Activated CD4-positive, alpha-beta T cell treated with anti-CD3 and anti-CD28 coated beads, Interleukin-2, Interleukin-4, amounts not matched to agents 100 ng/mL and 50 ng/mL, durations not matched to agents 16 hours and 8 hours (primary cell): ENCODE measurements around the gene IRX2.

Experiments used
- DNase-seq: peaks from one replicate; pipeline ENCODE4 v3.0.0-alpha.2; 2020; ENCODE audit warnings: low spot score

IRX2 gene

DNA sequence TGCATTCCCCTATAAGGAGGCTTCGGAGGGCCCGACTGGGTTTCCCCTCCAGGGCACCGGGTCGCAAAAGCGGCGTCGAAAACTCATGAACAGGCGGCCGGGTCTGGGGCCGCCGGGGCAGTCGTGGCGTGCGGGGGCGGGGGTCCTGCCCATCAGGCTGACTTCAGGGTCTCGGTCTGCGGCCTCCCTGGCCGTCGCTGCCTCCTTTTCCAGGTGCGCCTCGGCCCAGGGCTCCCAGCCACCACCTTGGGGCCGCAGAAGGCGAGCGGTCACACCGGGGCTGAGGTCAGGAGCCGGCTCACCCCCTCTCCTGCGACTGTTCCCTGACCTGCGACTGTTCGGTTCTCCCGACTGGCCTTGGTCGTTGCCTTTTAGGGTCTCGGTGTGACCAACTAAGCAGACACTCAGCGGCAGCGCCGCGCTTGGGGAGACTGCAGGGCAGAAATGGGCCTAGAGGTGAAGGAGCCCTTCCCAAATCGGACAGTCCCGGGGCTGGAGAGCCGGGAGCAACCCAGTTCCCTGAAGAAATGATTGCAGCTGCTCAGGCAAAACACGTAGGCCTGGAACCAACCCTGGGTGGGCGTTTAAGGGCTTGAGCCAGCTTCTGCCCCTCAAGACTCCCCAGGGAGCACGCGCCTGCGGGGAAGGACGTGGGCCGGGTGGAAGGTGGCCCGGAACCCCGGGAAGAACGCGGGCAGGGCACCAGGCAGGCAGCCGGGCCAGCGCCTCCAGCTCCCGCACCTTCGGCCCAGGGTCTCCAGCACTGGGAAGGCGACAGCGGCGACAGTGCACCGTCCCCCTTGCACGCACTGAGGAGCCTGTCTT, 11.2 kb downstream of the IRX2 start:
- no peak for DNase-seq

GRCh38 chr5:2739360-2740050, 12.0 kb downstream of the IRX2 start:
- DNase-seq: no peak

DNA sequence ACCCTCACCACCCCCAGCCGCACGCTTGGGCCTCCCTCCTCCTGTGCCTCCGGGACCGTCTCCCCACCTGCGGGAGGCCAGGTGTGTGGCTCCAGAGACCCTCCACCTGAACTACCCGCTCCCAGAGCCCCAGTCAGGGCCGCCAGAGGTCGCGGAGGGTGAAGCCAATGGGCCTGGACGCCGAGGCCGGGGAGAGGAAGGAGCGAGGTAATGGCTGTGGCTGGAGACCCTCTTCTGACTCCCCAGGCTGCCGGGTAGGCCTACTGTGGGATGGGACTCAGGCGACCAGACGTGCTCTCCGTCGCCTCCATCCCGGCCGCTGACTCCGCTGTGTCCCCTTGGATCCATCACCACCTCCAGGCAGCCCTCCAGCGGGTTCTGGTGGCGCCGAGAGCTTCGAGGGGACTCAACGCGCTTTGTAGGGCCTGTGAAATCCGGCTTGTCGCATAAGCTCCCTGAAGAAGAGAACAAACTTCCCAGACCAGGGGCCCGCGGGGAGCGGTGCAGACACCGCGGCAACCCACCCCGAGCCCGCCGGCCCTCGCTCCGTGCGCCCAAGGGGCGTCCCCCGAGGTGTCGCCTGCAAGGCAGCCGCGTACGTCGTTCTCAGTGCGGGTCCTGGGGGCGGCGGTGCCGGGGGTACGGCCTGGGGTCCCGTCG, 12.6 kb downstream of the IRX2 start:
- no peak for DNase-seq

GRCh38 chr5:2738156-2738699, 13.2 kb downstream of the IRX2 start:
- no peak for DNase-seq

DNA sequence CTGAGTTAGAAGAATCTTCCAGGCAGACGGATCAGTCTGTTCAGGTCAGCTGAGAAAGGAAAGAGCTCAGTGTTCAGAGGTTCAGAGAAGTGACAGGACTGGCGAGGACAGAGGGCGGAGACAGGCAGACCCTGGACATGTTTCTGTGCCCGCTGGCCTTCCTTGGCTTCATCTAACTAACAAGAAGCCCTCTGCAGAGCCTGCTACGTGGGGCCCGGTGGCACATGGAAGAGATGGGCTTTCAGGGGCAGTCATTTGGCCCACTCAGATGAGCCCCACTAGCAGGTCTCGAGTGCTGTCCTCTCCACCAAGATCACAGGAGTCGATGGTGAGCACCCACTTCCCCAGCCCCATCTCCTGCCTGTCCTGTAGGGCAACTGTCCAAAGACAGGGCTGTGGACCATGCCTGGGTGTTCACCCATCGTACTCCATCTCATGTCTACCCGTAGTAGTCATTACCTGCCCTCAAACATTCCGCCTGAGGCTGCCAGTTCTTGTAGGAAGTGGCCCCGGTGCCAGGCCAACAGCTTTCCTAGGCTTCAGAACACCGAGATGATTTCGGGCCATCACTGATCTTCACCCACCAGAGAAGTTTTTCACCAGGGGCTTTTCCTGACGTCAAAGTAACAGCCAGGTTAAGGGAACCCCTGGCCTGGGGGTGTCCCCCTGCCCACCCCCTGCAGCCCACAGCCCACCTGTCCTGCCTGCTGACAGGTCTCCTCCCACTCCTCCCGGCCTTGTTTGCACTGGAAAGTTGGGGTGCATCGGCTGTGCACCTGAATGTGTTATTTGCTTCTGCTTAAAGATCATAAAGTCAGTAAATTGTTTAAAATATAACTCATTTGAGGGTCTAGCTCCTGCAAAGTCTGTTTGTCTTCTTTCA, 14.0 kb downstream of the IRX2 start:
- DNase-seq: no peak

DNA sequence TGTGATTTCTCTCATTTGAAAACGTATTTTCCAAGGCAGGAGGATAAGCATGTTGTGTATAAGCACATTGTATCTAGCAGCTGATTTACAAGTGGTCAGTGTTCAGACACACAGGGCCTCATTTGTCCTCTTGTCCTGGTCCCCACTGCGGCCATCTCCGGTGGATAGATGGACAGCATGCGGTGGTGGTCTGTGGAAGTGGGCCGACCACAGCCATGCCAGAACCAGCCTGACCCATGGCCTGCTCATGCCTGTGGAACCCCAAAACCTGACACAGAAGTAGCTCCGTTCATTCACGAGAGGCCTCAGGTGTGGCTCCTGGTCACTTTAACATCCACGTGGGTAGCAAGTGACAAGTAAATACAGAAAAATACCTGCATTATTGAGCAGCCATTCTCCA, 14.6 kb downstream of the IRX2 start:
- DNase-seq: no peak

- DNase-seq: no peak
Observed at GRCh38 chr5:2735996-2736395, 15.5 kb downstream of the IRX2 start.

- no peak for DNase-seq
Observed at GRCh38 chr5:2732850-2733249, 18.6 kb downstream of the IRX2 start.

DNA sequence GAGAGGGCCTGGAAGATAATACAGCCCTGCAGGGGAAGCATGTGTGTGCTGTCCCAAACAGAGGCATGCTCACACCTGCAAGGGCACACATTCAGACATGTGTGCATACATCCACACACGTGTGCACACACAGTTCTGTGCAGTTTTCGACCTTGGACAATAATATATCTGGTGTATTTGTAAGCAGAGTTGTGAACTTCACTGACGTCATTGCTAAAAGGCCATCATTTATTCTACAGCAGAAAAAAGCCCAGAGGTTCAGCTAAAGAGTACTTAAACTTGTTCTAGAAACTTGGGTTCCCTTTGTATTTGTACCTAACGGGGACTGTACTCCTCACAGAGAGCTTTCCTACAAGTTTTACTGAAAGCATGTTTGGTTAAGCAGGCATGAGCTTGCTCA, 19.5 kb downstream of the IRX2 start:
- no peak for DNase-seq

DNA sequence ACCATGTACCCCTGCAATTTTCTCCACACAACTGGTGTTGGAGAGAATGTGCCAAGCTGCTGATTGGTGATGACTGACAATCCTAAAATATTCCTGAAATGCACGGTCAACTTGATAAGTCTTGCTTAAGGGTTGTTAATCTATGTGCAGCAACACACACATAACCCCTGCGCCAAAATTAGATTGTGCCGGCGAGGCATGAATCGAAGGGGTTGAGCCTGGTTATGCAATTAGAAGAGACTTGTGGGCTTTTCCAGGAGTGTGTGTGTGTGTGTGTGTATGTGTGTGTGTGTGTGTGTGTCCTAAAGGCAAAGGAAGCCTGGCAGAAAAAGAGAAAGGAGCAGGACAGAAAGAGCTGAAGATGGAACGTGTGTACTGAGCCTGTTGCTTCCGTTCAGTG, 22.3 kb downstream of the IRX2 start:
- DNase-seq: no peak

DNA sequence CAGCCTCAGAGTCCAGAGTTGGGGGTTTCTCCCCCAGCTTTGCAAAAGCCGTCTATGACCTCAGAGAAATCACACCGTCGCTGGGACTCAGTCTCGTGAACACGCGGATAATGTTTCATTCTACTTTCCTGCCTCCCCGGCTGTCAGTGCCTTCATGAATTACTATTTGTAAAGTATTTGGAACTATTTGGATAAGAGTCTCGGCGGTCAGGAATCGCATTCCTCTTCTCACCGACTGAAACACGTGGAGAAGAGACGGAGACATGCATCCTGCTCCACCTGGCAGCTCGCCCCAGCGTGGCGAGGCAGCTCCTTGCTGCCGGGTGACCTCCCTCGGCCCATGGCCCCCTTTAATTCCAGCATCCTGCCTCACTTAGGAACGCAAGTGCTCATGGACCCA, 23.9 kb downstream of the IRX2 start:
- DNase-seq: no peak

GRCh38 chr5:2725980-2726765, 25.3 kb downstream of the IRX2 start:
- no peak for DNase-seq

GRCh38 chr5:2724831-2725230, 26.6 kb downstream of the IRX2 start:
- no peak for DNase-seq

DNA sequence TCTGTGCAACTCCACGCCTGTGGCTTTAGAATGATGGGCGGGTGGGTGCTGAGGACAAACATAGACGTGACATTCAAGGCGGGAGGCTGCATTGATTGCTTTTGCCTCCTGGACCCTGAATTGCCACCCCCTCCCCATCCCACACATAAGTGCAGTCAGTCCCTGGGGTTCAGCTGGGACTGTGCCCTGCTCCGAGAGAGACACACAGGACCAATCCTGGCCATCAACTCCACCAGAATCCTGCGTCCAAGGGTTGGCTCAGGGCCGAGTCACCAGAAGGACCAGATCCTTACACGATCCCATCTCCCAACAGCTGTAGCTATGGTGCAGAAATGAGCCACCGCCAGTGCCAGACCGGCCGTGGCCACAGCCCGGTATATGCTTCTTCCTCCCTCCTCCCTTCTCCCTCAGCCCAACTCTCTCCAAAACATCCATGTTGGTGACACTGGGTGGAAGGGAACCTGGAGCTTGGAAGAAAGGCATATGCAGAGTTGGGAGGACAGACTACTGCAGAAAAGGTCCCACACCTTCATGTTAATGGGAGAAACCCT, 27.4 kb downstream of the IRX2 start:
- no peak for DNase-seq

GRCh38 chr5:2722901-2723300, 28.6 kb downstream of the IRX2 start:
- no peak for DNase-seq

DNA sequence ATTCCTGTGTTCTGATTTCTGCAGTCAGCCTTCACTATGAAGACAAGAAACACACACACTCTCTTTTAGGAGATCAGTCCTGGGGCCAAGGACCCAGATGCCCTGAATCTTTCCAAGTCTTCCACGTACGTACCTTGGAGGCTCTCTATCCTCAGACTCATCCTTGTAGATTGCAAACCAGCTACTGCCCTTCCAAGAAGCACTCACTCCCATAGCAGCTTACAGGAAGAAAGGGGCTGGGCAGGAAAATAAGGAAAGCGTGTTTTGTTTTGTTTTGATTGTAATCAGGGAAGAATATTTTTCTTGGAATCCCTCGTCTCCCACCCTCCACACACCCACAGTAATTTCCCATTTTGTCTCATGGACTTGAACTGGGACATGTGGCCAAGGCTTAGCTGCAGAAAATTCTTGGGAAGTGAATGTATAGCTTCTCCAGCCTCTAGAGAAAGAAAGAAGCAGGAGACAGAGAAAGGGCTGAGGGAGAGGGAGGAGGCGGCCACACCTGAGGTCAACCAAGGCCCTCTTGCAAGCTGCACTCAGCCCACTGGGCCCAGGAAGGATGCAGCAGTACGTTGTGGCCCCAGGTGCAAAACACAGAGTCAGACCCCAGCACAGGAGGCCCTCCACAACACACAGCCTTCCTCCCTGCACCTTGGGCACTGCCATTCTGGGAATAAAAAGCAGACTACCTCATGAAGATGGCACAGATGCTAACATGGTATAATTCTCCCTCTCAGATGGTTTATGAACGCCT, 29.9 kb downstream of the IRX2 start:
- no peak for DNase-seq

DNA sequence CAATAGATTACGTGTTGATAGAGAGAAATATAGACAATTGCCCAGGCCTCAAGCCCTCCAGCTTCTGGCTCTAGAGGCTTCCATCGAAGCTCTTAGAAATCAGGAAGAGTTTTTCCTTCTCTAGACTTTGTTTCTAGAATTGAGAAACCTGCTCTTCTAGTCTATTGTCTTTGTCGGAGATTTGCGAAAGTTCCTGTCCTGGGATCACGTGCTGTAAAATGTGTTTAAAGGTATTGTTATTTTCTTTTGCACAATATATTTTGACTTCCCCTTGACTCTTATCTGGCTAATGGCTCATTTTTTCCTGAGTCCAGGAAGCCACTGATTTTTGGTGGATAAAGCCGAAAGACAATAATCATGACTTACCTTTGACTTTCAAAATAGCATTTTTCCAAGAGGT, 32.1 kb downstream of the IRX2 start:
- DNase-seq: no peak

- DNase-seq: no peak
Observed at GRCh38 chr5:2718115-2718514, 33.4 kb downstream of the IRX2 start.

DNA sequence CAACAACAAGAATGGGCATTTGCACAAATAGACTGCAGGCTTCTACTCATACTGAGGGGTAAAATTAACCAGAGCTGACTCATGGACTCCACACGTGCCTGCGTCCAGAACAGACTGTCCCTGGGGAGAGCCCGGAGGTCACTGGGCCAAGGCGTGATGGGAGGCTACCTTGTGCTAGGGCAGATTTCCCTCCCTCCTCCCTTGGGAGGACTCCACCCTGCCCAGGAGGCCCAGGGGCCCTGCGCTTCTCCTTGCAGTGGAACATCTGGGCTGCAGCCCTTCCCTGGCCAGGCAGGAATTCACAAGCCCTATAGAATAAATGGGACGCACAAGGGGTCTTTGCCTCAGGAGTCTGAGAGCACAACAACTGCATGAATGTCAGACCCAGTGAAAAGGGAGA, 35.6 kb downstream of the IRX2 start:
- no peak for DNase-seq

- no peak for DNase-seq
Observed at GRCh38 chr5:2714805-2715204, 36.7 kb downstream of the IRX2 start.
